Fibroblast of pulmonary artery (primary cell): ENCODE results near the gene ELOF1.
"Not testable (repeated sequence)": the region's sequence is repeated elsewhere in the genome, so short reads cannot be mapped to it uniquely, and the experiment has no call there.

Experiments used
- DNase-seq: peaks from one replicate; pipeline ENCODE4 v3.0.0-alpha.2; 2010; ENCODE audit warnings: low read depth
- H3K4me3 ChIP-seq: replicated peaks from 2 replicates; pipeline ENCODE4 v1.5.1; 2011; ENCODE audit warnings: low read depth, mild to moderate bottlenecking, control low read depth, low read length, moderate library complexity
- TF ChIP-seq, protein P1 (sequence below): IDR thresholded peaks from 2 replicates; pipeline ENCODE4 v1.5.1; 2011; ENCODE audit warnings: mild to moderate bottlenecking, control low read depth, low read length, inconsistent platforms; ENCODE audit errors: missing control alignments

The ELOF1 gene

DNA sequence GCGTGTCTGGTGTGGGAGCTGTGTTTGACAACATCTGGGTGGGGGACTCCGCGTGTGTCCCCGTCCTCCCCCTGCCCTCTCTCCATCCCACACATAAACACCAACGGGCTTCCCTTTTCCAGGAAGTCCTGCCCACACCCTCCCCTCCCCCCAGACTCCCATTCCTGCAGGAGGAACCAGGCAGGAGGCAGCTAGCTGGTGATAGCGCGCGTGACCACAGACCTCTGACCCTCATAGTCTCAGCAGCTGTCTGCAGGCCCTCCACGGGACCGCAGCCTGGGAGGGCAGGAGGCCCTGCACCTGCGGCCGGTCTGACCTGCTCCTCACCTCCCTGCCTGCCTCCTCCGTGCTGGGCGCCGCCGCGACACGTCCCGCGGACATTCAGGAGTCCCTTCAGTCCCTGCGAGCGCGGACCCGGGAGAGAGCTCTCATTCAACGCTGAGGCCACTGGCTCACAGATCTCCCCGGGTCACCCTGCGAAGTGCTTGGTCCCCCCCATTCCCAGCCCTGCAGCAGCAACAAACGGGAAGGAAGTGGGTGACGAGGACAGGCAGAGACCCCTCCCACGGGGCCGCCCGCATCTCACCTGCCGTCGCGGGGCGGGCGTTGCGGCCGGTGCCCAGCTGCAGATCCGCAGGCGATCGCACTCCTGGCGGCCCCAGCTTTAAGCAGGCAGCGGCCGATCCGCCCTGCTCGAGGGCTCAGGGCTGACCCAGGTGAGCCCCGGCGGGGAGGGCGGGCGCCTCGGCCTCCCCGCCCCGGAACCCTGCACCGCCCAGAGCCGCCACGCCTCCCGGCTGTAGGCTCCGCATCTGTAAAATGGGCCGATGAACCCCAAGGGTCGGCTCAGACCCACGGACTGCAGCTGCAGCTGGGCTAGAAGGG lies 19.5 kb upstream of the ELOF1 start:
- no peak overlapping the region for H3K4me3 ChIP-seq
- TF ChIP-seq, protein P1, sequence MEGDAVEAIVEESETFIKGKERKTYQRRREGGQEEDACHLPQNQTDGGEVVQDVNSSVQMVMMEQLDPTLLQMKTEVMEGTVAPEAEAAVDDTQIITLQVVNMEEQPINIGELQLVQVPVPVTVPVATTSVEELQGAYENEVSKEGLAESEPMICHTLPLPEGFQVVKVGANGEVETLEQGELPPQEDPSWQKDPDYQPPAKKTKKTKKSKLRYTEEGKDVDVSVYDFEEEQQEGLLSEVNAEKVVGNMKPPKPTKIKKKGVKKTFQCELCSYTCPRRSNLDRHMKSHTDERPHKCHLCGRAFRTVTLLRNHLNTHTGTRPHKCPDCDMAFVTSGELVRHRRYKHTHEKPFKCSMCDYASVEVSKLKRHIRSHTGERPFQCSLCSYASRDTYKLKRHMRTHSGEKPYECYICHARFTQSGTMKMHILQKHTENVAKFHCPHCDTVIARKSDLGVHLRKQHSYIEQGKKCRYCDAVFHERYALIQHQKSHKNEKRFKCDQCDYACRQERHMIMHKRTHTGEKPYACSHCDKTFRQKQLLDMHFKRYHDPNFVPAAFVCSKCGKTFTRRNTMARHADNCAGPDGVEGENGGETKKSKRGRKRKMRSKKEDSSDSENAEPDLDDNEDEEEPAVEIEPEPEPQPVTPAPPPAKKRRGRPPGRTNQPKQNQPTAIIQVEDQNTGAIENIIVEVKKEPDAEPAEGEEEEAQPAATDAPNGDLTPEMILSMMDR, result no peak
- DNase-seq, result no peak

DNA sequence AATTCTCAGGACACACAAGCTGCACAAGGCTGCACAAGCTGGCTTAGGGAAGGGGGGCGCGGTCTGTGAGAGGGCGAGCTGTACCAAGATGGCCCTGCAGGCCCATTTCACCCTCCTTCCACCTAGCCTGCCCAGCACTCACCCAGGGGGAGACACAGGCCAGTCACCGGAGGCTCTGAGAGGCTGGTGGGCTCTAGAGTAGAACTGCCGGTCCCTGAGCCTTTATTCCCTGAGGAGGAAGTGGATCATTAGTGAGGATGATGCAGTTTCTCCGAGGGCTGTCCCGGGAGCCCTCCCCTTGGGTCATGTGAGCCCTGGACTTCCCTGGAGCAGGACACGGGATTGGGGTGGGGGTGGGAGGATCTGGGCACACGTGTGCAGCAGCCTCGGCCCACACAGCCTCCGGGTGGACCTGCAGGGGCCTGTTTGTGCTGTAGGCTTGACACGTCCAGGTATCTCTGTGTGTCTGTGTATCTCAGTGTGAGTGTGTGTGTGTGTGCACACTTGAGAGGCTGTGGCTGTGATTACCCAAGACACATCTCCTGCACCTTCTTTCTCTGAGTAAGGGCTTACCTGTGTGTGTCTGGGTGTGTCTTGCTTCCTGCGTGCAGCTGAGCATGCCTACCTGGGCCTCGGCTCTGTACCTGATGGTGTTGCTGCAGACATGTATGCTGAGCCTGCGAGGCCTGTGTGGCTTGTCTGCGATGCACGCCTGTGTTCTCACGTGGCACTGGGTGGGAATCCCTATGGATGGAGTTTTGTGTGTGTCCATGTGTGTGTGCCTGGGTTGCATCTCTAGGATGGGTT lies 18.6 kb upstream of the ELOF1 start, which contains the start of gene ACP5:
Gene ACP5, minus strand, starts transcription at position 195 of the 807 bp plus-strand sequence. CDS start 328 bp downstream, outside the sequence.
- no peak within 1 kb of the TSS for H3K4me3 ChIP-seq
- TF ChIP-seq, protein P1, result no peak
- DNase-seq, result no peak

- TF ChIP-seq, protein P1, result no peak
- no peak for DNase-seq
- no peak overlapping the region for H3K4me3 ChIP-seq
These were observed 17.2 kb upstream of the ELOF1 start for GRCh38 chr19:11576227-11576626.

- TF ChIP-seq, protein P1, result no peak
- H3K4me3 ChIP-seq, result no peak overlapping the region
- DNase-seq, result no peak
These were observed 15.7 kb upstream of the ELOF1 start for GRCh38 chr19:11574689-11575088.

DNA sequence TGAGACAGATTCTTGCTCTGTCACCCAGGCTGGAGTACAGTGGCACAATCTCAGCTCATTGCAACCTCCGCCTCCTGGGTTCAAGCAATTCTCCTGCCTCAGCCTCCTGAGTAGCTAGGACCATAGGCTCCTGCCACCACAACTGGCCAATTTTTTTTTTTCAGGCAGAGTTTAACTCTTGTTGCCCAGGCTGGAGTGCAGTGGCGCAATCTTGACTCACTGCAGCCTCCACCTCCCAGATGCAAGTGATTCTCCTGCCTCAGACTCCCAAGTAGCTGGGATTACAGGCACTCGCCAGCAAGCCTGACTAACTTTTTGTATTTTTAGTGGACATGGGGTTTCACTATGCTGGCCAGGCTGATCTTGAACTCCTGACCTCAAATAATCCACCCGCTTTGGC lies 14.7 kb upstream of the ELOF1 start:
- H3K4me3 ChIP-seq, DNase-seq: not testable (repeated sequence)

DNA sequence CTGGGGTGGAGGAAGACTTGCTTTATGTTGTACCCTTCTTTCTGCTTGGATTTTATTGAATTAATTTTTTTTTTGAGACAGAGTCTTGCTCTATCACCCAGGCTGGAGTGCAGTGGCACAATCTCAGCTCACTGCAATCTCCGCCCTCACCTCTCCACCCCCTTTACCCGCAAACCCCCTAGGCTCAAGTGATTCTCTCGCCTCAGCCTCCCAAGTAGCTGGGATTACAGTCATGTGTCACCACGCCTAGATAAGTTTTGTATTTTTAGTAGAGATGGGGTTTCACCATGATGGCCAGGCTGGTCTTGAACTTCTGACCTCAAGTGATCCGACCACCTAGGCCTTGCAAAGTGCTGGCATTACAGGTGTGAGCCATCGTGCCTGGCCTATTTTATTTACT lies 14.3 kb upstream of the ELOF1 start:
- not testable (repeated sequence) for H3K4me3 ChIP-seq, DNase-seq

GRCh38 chr19:11570039-11570462 lies 11.0 kb upstream of the ELOF1 start:
- TF ChIP-seq, protein P1, result no peak
- no peak for DNase-seq
- no peak overlapping the region for H3K4me3 ChIP-seq
